Prostate gland (tissue), 2 donors: ENCODE measurements around the gene SPATS2.

Source experiments
- CTCF ChIP-seq, 4 experiments: fragments of 200-600 bp in 2 of 4; fragments of 450-650 bp in 2 of 4; sonication (generic) in 2 of 4; IDR thresholded peaks; 1 replicate in 3 of 4; 2 replicates in 1 of 4; pipeline ENCODE4 v1.5.1; 2016 to 2019; ENCODE audit warnings: antibody characterized with exemption in 4 of 4, mild to moderate bottlenecking in 2 of 4, moderate library complexity in 2 of 4
- POLR2A ChIP-seq: fragments of 450-650 bp; IDR thresholded peaks from one replicate; pipeline ENCODE4 v1.6.1; 2016; ENCODE audit warnings: antibody characterized with exemption, mild to moderate bottlenecking
- POLR2AphosphoS5 ChIP-seq: sonication (generic); formaldehyde crosslinking; IDR thresholded peaks from one replicate; pipeline ENCODE4 v1.6.1; 2017; ENCODE audit warnings: antibody characterized with exemption

GRCh38 chr12:49541140-49541861, 174.0 kb downstream of the SPATS2 start:
- no peak for TF ChIP-seq POLR2A
- TF ChIP-seq CTCF (IDR thresholded peaks at IDR 0.05), result no peak
- no peak for TF ChIP-seq POLR2AphosphoS5
